NAMALWA (cell line): ENCODE data around the gene MYH6.

Experiments
- DNase-seq: peaks from one replicate; pipeline ENCODE4 v3.0.0-alpha.2; 2015; ENCODE audit warnings: low spot score

MYH6 gene

DNA sequence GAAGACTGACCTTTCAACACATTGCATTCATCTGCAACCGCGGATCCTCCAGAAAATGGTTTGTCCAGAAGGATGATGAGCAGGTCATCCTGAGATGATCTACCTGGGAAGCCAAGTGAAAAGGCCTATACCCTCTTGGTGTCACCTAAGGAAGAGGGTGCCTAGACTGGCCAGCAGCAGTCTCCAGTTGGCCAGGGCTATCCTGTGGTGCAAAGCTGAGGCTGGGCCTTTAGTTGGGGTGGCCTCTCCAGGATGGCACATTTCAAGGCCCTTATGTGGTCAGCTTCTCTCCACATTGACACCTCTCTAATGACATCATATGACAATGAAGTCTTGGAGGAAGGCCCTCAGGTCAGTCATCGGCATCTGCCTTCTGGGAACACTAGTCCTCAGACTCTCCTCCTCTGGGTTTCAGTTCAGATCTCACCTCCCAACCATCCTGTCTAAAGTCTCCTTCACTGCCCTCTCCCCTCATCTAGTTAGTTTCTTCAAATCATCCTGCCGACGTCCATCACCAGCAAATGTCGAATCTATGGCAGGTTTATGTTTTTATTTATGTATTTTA is 52.1 kb downstream of the MYH6 start:
- DNase-seq = no peak

DNA sequence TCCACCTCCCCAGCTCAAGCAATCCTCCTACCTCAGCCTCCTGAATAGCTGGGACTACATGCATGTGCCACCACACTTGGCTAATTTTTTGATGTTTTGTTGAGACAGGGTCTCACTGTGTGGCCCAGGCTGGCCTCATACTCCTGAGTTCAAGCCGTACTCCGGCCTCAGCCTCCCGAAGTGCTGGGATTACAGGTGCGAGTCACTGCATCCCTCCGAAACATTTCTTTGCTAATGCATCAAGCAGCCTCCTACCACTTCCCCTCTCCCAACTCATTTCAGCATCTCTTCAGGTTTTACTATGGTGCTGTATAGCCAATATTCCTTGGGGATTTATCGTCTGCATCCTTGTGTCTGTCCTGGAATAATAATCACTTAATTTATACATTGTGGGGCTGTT is 53.1 kb downstream of the MYH6 start:
- DNase-seq = no peak

DNA sequence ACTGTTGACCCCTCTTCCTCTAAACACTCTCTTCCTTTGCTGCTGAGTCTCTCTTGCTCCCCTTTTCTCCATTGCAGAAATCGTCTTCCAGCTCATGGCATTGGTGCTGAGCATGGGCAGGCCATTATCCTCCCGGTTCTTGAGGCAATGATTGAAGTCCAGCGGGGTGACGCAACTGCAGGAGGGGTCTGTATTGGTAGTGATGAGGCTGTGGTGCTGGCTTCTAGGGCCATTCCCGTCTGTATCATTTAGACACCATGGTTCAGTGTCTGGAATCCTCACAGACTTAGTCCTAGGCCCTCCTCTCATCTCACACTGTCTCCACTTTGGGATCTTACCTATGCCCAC is 54.7 kb downstream of the MYH6 start:
- no peak for DNase-seq

DNA sequence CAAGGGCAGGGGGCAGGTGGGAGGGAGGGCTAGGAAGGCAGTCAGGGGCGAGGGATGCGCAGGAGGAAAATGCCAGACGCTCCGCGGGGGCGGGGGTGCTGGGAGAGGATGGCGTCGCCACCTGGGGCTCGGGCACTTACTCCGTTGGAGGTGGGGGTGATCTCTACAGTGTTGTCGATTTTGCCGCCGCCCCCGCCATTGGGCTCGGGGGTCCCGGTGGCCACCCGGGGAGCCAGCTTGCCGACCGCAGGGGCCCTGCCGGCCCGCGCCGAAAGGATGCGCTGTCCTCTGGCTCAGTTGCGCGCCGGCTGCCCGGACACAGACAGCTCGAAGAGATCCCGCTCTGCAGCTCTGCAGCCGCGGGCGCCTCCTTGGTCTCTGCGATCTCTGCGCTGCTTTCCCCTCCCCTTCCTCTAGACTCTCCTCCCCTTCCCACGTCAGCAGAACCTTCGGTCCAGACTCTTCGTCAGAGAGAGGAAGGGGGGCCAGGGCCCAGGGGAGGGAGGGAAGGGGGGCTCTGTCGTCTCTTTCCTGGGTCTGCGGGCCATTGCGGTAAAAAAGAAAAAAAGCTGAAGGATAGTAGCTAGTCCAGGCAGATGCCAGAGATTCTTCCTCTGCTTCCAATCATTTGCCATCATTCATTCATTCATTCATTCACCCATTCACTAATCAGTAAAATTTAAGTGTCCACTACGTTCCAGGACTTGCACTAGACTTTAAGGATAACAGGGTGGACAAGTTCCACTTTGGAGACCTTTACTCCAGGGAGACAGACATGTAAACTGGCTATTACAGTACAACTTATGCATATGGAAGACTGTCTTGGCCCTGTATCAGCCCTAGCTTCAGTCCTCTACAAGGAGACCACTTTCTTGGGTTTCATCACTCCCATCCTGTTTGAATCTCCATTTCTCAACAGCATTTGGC is 55.3 kb downstream of the MYH6 start, which contains the start of gene SLC22A17:
TSS of gene SLC22A17 (minus strand) at position 382 of the 927 bp plus-strand sequence.
- DNase-seq = no peak

DNA sequence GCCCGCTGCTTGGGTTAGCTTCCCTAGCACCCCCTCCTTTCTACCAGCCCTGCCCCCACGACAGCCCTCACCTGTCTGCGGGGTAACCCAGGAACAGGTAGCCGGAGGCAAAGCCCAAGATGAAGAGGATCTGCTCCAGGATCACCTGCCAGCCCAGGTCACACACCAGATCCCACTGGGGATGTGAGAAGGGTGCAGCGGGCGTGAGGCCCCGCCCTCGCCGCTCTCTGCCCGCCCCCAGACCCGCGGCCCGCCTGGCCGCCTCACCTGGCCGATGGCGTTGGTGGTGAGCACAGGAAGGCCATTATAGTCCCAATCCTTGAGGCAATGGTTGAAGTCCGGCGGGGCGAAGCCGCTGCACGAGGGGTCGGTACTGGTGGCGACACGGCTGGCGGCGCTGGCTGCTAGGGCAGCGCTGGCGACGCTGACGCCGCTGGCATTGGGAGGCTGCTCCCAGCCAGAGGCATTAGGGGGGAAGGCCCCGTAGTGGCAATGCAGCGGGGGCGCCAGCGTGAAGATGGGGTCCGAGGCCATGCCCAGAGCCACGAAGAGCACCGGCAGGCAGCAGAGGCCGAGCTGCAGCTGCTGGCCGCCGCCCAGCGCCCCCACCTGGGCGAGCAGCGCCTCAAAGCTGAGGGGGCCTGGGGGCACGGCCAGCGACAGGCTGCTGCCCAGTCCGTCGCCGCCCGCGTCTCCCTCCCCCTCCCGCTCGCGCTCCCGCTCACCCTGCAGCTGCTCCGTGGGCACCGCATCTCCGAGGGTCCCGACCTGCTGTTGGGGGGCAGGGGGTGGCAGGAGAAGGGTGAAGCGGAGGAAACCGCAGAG is 56.2 kb downstream of the MYH6 start:
- DNase-seq = no peak

DNA sequence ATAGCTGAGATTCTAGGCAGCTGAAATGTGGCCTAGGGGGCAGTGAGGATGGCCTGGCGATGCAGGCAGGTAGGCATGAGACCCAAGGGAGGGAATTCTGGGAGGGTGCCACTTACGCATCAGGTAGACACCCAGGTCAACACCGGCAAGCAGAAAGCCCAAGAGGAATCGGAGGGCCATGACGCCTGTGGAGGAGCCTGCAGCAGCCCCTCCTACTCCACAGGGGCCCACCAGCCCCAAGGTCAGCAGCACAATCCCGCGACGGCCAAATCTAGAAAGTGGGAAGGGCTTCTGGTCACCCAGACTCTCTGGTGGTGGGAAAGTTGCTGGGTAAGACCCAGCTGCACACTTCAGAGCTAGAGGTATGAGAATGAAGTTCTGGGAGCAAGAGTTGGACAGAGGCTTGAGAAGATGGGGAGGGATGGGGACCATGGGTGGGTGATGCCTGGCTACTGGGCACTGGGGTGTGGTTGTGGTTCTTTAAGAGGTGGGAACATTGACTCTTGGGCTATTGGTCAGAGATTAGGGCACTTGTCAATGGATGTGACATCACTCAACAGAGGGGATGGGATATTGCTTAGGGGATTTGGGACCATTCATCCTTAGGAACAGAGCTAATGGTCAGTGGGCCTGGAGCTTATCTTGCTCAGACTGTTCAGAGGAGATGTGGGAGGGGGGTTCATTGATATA is 58.8 kb downstream of the MYH6 start:
- DNase-seq = no peak

DNA sequence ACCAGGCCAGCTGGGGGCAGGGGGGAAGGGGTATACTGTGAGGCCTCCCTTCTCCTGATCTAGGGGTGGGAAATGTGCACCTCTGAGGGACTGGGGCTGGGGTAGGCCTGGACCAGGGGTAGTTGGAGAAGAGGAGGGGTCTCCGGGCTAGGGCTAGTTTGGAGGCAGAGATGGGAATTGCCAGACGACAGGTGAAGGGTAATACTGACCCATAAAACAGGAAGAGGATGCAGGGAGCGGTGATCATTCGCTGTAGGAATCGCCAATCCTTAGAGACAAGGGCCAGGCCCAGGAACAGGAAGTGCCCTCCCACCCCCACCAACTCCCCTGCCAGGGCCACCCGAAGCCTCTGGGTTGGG is 59.8 kb downstream of the MYH6 start:
- DNase-seq = no peak

DNA sequence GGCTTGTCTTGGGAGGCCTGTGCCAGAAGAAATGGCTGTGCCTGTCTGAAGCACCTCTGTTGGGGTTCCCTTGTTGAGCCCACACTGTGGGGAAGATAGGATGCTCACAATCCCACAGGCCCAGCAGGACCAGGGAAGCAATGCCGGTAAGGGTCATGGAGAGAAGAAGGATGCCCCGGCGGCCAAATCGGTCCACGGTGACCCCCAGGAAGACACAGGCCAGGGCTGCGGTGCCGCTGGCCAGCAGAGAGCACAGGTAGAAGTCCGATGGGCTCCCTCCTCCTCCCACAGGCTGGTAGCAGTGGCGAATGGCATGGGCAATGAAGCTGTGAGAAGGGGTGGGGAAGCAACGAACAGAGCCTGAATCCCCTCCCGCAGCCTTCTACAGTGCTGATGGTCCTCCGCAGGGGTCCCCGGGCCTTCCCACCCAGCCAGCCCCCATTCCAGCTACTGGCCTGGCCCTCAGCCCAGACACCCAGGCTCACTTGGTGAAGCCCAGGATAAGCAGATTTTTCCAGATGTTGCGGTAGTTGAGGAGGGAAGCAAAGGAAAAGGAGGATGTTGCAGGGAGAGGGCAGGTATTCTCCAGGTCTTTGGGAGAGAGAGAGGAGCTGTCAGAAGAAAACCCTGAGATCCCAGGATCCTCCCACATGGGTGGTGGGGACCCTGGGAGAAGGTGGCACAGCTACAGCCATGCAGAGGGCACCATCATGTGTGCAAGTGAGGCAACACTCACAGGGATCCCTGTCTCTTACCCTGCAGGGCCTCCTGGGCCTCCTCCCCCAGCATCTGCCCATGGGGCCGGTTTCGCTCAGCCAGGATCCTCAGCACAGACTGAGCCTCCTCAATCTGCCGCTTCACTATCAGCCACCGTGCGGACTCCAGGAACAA is 60.4 kb downstream of the MYH6 start:
- no peak for DNase-seq

DNA sequence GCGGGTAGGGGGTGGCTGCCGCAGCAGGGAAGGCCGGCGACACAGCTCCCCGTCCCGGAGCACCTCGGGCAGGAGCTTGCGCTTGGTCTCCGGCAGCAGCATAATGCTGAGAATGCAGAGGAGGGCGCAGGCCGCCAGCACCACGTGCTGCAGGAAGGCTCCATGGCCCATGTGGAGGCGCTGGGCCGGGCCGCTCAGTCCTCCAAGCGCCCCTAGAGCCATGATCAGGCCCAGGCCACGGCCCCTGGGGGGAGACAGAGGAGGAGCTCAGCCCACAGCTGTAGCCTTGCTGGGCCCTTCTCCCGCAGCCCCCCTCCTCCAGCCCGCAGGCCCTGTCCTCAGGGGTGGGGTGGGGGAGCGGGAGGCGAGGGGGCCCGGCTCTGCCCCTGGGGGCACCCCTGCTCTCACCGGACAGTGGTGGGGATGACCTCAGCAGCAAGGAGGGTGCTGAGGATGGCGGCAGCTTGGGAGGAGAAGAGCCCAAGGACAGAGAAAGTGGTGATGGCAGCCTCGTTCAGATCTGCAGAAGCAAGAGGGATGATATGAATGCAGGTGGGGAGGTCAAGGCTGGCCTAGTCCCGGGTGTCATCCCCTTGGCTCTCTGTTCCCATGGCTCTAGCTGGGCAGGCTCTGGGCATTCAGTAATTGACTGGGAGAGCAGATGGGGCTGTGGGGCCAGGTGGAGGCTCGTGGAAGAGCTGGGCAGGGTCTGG is 61.2 kb downstream of the MYH6 start:
- DNase-seq = no peak

DNA sequence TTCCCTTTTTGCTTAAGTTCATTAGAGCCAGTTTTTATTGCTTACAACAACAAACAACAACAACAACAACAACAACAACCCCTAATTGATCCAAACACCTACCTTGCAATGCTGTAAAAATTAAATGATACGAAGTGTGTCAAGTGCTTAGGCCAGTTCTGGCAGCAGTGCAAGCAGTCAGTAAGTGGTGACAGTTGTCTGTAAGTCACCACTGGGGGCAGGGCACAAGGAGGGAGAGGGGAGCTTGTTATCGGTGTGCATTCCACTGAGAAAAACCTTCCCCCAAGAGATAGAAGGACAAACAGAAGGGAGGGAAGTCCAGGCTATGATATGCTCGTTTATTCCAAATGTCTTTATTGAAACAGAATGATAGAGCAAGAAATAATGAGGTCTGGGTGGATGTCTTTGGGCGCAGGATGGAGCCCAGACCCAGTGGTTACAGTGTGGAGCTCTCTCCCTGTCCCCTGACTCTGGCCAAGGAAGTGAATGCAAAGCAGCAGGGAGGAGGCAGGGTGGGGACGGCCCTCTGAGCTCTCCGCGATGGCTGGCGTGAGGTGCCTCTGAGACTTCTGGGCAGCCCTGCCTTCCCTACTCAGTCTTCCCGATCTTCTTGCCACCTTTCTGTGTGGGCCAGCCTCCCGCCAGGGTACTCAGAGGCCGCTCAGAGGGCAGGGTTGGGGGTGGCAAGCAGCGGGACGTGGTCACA is 61.9 kb downstream of the MYH6 start:
- DNase-seq = no peak

DNA sequence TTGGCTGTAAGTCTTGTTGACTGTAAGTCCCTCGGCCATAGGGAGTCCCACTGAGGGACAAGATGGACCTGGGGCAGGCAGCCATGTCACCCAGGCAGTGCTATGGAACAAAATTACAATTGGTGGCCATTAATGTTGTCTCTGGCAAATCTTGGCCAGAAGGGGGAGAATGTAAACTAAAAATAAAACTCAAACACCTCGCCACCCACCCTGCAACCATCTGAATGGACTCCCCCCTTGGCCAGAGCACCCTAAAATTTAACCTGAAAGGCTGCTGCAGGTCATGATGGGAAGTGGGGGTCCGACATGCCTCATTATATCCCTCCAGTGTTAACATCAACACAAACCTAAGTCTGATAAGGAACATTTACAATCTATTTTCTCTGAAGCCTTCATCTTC is 63.6 kb downstream of the MYH6 start:
- DNase-seq = no peak

DNA sequence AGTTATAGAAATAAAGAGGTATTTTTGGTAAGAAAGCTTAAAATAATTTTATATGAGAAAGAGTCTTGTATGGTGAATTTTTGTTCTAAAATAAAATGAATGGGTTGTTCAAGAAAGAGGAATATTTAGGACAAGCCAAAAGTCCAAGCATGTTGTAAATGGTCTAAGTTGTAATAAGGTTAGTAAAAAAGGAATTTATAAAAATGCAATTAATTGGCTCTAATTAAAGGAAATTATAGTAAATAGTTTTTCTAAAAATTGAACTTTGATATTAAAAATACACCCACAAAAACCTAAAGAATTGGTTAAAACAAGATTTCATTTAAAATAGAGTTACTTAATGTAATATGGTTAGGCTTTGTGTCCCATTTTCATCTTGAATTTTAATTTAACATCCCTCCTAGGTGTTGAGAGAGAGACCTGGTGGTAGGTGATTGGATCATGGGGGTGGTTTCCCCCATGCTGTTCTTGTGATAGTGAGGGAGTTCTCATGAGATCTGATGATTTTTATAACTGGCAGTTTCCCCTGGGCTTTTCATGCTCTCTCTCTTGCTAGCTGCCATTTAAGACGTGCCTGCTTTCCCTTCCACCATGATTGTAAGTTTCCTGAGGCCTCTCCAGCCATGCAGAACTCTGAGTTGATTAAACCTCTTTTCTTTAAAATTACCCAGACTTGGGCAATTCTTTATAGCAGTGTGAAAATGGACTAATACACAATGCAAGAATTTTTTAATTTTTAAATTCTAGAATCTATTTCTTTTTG is 68.4 kb downstream of the MYH6 start:
- DNase-seq = no peak

DNA sequence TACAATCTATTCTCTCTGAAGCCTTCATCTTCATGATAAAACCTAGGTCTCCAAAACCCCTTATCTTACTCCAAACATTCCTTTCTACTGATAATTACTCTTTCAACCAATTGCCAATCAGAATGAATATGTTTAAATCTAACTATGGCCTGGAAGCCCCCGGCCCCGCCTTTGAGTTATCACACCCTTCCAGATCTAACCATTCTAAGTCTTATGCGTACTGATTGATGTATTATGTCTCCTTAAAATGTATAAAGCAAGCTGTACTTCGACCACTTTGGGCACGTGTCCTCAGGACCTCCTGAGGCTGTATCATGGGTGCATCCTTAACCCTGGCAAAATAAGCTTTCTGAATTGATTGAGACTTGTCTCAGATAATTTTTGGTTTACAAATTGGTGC is 72.5 kb downstream of the MYH6 start:
- no peak for DNase-seq
